ENCODE measurements around the gene RHOBTB1. TPM values are rescaled to one million over a fixed set of nuclear protein-coding genes. Genes with fewer than 3 reads are reported as not detected.

Gene RHOBTB1
- total RNA-seq, 6 donors from 2014 or later, result 10.4 to 28.3 (median 13.7) TPM

DNA sequence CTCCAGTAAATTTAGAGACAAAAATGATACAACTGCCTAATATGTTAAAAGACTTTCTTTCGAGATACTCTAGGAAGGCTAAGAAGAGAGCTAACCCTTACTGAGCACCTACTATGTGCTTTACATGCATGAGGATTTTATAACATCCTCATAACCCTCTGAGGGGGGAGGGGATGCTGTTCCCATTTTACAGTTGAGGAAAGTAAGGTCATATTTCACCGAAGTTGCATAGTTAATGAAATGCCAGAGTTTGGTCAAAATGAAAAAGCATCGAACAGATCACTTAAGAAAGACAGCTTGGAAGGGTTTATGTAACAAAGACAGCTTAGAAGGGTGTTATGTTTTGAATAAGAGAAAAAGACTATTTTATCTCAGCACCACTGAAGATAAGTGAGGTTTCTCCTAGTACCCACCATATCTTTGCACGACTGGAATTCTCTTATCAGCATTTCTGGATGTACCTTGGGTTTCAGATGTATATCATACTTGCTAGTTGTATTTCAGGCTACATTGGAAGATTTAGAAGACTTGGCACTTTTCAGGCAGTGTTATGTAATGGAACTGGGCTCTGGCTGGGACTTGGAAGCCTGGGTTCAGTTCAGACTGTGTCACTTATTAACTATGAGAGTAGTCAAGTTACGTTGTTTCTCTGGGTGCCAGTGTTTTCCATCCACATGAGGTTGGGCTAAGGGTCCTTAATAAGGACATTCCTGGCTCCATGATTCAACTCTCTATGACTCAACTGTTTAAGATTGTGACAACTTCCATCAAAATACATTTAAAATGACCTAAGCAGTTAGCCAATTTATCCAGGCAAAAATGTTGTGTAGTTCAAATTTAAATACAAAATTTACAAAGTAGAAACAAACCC, 6.0 kb downstream of the RHOBTB1 start:
- Histone ChIP-seq H3K9me3 (no peaks in the 10 kb centered on the region), H3K27ac (peak overlapping the region in 2 of 4 donors; percentile 47 to 69), H3K4me3 (no peak overlapping the region), H3K4me1 (peaks cover 6 to 38% (median 27%) of the 10 kb centered on the region in 4 donors), H3K36me3 (peaks cover 0 to 3% (median 0%) of the 10 kb centered on the region in 4 donors), H3K27me3 (no peaks in the 10 kb centered on the region)
- WGBS, 2 donors, result 73 to 74% methylated on average over 5 of the region's 5 CpGs
- TF ChIP-seq, protein P1, sequence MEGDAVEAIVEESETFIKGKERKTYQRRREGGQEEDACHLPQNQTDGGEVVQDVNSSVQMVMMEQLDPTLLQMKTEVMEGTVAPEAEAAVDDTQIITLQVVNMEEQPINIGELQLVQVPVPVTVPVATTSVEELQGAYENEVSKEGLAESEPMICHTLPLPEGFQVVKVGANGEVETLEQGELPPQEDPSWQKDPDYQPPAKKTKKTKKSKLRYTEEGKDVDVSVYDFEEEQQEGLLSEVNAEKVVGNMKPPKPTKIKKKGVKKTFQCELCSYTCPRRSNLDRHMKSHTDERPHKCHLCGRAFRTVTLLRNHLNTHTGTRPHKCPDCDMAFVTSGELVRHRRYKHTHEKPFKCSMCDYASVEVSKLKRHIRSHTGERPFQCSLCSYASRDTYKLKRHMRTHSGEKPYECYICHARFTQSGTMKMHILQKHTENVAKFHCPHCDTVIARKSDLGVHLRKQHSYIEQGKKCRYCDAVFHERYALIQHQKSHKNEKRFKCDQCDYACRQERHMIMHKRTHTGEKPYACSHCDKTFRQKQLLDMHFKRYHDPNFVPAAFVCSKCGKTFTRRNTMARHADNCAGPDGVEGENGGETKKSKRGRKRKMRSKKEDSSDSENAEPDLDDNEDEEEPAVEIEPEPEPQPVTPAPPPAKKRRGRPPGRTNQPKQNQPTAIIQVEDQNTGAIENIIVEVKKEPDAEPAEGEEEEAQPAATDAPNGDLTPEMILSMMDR (IDR thresholded peaks at IDR 0.05), result no peak
- TF ChIP-seq EP300 (IDR thresholded peaks at IDR 0.05) (peak in 1 of 4 donors; percentile 57), POLR2A (IDR thresholded peaks at IDR 0.05) (no peak), POLR2AphosphoS5 (IDR thresholded peaks at IDR 0.05) (no peak)
- ATAC-seq (ENCODE audit: low FRiP score in 2 of 2), result peak; percentile 52 to 78
- peak in 1 of 2 donors; percentile 35 for DNase-seq

DNA sequence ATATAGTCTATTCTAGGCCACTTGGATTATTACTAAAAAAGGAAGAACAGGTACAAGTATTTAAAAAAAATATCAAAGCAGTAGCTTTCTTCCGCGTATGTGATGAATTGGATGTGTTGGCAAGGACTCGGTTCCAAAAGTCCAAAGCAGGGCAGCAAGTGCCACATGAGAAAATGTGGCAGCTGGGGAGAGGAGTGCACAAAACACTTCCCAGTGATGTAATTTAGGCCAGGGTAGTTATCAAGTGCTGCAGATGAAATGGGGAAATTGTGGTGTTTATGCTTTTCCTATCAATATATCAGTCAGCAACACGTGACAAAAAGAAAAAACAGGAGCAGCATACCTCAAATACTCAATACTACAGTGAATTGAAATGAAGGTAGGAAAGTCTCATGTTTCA, 7.0 kb downstream of the RHOBTB1 start:
- H3K4me3 ChIP-seq, result no peak overlapping the region
- peak overlapping the region in 2 of 4 donors; percentile 24 to 69 for H3K27ac ChIP-seq
- 57 to 68% methylated on average over 4 of the region's 4 CpGs for WGBS, 2 donors
- no peak for TF ChIP-seq EP300 (IDR thresholded peaks at IDR 0.05)
- TF ChIP-seq, protein P1 (IDR thresholded peaks at IDR 0.05), result no peak
- TF ChIP-seq POLR2A (IDR thresholded peaks at IDR 0.05), result no peak
- TF ChIP-seq POLR2AphosphoS5 (IDR thresholded peaks at IDR 0.05), result no peak
- H3K4me1 ChIP-seq, result peaks cover under 1 to 33% (median 20%) of the 10 kb centered on the region in 4 donors
- no peaks in the 10 kb centered on the region for H3K27me3 ChIP-seq
- no peaks in the 10 kb centered on the region for H3K9me3 ChIP-seq
- ATAC-seq (ENCODE audit: low FRiP score in 2 of 2) (no peak), DNase-seq (no peak)
- peaks cover 0 to 3% (median 0%) of the 10 kb centered on the region in 4 donors for H3K36me3 ChIP-seq

DNA sequence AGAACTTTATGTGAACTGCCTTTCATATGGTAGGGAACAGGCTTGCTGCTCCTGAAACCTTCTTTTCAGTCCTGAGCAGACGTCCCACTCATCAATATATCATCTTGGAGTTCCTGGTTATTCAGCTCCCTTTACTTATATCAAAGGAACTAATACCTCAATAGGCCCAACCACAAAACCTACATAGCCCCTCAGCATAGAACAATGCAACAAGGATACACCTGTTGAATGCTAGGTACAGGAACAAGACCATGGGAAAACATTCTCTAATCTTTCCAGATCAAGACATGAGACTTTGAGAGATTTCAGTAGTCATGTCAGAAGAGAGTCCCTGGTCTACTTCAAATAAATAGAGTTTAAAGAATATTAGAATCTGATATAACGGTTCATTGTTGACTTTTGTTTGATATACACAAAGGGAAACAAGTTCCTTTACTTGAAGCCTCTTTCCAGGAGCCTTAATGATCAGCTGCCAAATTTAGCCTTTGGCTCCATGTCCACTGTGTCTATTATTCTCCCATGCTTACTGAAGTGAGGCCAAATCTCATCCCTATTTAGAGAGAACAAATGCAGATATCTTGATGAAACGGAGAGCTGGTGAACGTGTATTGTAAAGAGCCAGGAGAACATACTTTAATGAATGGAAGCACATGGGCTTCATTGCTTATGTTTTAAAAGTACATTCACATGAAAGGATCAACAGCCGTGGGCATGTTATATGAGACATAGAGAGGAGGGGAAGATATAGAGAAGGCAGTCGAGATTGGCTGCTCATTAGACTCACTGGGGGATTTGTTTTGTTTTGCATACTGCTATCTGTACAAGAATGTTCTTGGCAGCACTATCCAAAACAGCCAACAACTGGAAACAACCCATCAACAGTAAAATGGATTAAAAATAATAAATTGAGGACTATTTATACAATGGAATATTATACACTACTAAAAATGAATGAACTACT, 9.5 kb downstream of the RHOBTB1 start:
- ATAC-seq (ENCODE audit: low FRiP score in 2 of 2), result no peak

DNA sequence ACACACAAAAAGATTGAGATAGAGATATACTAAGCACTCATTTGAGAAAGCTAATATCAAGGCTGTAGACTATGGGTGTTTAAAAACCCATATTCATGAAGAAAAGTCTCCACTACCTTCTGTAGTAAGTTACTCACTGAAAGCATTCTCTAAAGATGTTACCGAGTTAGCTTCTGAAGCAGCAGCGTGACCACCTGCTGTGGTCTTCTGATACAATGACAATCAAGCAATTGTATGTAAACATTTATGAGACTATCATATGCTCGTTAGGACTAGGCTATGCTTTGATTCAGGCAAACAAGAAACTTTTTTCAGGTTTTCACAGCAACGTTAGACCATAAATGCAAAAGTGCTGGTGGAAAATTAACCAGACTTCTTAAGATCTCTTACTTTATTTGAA, 11.2 kb downstream of the RHOBTB1 start:
- no peak overlapping the region for H3K27ac ChIP-seq
- no peaks in the 10 kb centered on the region for H3K9me3 ChIP-seq
- H3K36me3 ChIP-seq, result no peaks in the 10 kb centered on the region
- WGBS, 2 donors, result 68 to 71% methylated on average over 4 of the region's 4 CpGs
- TF ChIP-seq EP300 (IDR thresholded peaks at IDR 0.05) (no peak), POLR2A (IDR thresholded peaks at IDR 0.05) (no peak), POLR2AphosphoS5 (IDR thresholded peaks at IDR 0.05) (no peak)
- TF ChIP-seq, protein P1 (IDR thresholded peaks at IDR 0.05), result no peak
- peaks cover 0 to 18% (median 9%) of the 10 kb centered on the region in 4 donors for H3K4me1 ChIP-seq
- no peaks in the 10 kb centered on the region for H3K27me3 ChIP-seq
- no peak for DNase-seq
- no peak overlapping the region for H3K4me3 ChIP-seq
- no peak for ATAC-seq (ENCODE audit: low FRiP score in 2 of 2)

More for the DNA sequence above, 9.5 kb downstream of the RHOBTB1 start:
- no peak for DNase-seq
- H3K4me1 ChIP-seq, result peaks cover 0 to 24% (median 15%) of the 10 kb centered on the region in 4 donors
- TF ChIP-seq, protein P1 (IDR thresholded peaks at IDR 0.05), result no peak
- TF ChIP-seq POLR2AphosphoS5 (IDR thresholded peaks at IDR 0.05) (no peak), POLR2A (IDR thresholded peaks at IDR 0.05) (no peak), EP300 (IDR thresholded peaks at IDR 0.05) (no peak)
- H3K36me3 ChIP-seq, result peaks cover 0 to 3% (median 0%) of the 10 kb centered on the region in 4 donors
- peak overlapping the region in 1 of 4 donors; percentile 23 for H3K27ac ChIP-seq
- H3K9me3 ChIP-seq, result no peaks in the 10 kb centered on the region
- H3K4me3 ChIP-seq, result no peak overlapping the region
- WGBS, 2 donors, result 55 to 63% methylated on average over 6 of the region's 6 CpGs
- no peaks in the 10 kb centered on the region for H3K27me3 ChIP-seq

Data from upper lobe of left lung (tissue), 6 donors.